HL-60/S4 treated with phorbol 12-myristate 13-acetate at 8.2 ng/mL for 4 days and 3 days (cell line): ENCODE data around the gene TMEM72.

Source experiments
- in situ Hi-C: fragments of 300-500 bp; cut with MboI; formaldehyde crosslinking; loops from 2 replicates; pipeline ENCODE4 v1.15.0; 2022; ENCODE audit warnings: low sequenced_read_pairs

Gene TMEM72

DNA sequence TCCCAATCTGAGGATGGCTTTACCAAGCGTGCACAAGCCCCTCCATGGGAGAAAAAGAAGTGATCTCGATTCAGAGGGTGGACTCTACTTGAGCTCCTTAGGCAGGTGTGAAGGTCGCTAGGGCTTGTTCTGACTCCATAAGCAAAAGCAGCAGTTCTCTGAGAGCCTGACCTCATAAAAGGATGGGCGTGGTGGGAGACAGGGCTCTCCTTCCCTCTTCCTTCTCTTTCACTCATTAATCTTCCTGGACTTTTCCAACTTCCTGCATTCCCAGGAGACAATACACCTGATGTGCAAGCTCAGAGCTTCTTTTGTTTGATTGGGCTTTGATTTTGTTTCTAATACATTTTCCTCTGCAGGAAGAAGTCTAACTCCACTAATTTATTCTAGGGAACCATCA is 22.3 kb upstream of the TMEM72 start:
- in situ Hi-C loops, result no loop called here

DNA sequence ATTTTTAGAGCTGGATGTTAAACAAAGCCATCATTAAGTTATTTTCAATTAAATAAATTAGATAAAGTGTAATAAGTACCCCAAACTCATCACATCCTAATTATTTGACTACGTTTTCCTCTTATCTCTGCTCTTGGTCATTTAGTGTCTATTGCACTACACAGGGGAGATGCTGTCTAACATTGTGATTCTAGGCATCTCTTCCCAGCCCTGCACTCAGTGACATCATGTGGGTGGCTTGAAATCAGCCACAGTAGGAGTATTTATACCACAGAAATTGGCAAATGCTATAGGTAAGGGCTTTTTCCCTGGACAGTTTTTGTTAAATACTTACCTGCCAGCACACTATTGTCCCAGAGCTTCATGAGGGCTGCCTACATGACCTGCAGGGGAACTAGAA is 21.3 kb upstream of the TMEM72 start:
- in situ Hi-C loops, result no loop called here

DNA sequence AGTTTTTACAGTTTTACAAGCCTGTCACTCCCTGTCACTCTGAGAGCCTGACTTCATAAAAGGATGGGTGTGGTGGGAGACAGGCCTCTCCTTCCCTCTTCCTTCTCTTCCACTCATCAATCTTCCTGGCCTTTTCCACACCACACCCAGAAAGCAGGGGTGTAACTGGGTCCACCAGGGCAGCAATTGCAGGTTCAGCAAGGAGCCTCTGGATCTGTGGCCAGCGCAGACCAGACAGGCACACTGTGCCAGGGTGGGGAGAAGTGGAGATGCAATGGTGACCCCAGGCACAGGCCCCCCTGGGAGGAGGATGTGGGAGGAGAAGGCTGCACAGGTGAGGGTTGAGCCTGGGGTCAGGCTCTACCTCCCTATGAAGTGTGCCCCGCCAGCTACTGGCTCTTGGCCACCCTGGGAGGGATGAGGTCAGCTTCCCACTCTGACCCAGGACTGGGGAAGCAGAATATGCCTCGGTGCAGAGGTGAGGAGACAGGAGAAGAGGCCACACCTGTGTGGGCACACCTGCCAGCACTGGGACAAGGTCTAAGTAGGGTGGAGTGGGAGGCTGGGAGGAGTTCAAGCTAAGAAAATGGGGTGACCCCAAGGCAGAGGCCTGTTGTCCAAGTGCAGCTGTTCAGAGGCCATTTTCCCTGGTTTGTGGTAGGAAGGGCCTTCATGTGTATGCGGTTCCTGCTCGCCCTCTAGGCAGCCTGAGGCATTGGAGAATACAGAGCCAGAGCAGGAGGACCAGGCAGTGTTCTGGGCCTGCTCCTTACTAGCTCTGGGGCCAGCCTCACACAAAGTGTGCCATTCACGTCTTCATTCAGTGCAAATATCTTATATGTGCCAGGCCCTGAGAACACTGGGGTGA is 20.2 kb upstream of the TMEM72 start:
- in situ Hi-C loops, result no loop called here

DNA sequence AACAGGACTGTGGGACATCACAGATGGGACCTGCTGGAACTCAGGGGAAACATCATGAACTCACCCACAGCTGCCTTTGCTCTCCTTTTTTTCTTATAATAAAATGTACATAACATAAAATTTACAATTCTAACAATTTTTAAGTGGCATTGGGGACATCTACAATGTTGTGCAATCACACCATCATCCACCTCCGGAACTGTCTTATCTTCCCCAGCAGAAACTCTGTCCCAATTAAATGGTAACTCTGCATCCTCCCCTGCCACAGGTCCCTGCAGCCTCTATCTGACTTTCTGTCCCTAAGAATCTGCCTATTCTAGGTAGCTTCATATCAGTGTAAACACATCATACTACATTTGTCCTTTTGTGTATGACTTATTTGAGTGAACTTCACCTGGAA is 19.4 kb upstream of the TMEM72 start:
- in situ Hi-C loops, result no loop called here

DNA sequence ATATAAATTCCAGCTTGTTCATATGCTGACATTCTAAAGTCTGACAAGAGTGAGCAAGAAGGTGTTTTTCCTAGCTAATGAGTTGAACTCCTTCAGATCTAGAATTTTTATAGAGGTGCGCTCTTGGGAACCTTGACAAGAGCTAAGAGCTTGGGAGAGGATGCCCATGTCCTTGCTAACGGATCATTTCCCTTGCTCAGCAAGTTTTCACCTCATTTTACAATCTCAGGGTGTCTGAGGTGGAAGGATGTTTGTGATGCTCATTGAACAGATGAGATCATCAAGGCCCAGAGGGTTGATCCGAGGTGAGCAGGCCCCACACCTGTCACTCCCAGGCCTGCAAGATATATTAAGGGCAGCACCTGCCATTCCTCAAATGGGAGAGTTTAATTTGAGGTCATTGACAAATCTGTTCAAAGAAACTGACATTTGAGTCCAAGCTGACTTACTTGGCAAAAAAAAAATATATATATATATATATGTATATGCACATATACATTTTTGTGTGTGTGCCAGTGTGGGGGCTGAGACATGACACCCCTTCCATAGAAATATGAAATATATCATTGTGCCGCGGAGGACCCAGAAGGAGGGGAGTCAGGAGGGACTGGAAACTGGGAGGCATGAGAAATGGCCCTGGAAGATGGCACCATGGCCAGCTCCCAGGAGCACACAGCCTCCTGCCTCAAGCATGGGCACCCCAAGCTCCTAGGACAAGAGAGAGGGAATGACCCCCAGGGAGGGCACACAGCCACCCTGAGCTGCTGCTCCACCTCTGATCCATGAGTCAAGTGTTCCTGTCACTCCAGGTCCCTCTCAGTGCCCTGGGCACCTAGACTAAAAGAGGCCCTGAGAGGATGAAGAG is 17.3 kb upstream of the TMEM72 start:
- in situ Hi-C loops, result no loop called here

DNA sequence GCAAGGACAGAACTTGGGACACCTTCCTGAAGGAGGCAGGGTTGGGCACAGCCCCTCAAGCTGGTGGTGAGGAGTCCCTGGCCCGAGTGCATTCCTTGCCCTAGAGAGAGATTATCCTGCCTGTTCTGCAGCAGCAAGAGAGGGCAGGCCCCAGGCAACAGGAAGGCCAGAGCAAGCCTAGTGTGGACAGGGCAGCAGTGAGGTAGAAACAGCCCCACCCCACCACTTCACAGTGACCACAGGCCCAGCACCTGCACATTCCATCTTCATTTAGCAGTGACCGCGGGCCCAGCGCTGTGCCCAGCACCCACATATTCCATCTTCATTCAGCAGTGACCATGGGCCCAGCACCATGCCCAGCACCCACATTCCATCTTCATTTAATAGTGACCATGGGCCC is 16.4 kb upstream of the TMEM72 start:
- in situ Hi-C loops, result no loop called here

DNA sequence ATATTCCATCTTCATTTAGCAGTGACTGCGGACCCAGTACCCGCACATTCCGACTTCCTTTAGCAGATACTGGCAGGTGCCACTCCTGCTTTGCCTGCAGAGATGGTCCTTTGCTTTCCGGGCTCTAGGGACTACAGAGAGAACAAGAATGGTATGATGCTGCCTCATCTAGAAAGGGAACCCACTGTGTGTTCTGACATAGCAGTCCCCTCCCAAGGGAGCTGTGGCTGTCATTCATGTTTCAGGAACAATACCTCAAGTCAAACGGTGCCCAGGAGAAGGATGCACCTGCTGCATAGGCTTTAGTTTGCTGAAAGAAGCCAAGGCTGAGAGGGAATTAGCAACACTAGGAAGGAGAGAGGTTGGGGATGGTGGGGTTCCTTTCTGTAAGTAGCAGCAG is 15.9 kb upstream of the TMEM72 start:
- in situ Hi-C loops, result no loop called here

DNA sequence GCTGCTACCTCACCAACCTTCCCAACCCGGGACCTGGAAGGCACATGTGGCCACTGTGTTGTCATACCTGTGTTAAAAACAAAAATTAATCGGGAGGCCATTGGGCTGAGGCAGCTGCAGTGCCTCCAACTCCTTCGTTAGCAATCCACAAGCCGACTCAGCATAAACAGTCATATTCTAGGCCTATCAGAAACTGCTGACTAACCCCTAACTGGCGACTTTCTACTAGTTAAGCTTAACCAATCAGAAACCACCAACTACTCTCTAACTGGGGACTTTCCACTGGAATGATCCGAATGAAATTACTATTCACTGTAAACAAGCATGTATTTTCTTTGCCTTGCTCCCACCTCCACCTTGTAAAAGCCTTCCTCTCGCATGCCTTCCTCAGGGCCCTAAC is 14.1 kb upstream of the TMEM72 start:
- in situ Hi-C loops, result no loop called here

DNA sequence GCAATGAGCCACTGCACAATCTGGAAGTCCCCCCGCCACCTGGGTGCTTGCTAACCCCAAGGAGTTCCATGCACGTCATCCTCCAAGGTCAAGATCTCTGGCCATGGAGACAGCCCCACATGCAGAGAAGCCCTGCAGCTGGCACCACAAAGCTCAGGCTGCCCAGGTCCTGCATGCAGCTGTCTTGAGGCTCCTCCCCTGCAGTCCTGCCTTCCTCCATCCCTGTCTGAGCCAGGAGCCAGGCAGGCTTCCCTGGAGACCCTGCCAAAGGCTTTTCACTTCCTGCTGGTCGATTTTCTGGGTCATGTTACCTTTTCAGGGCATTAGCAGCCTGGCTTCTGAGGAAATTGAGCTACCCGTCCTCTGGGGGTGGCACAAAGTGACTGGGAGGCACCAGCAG is 12.5 kb upstream of the TMEM72 start:
- in situ Hi-C loops, result no loop called here

DNA sequence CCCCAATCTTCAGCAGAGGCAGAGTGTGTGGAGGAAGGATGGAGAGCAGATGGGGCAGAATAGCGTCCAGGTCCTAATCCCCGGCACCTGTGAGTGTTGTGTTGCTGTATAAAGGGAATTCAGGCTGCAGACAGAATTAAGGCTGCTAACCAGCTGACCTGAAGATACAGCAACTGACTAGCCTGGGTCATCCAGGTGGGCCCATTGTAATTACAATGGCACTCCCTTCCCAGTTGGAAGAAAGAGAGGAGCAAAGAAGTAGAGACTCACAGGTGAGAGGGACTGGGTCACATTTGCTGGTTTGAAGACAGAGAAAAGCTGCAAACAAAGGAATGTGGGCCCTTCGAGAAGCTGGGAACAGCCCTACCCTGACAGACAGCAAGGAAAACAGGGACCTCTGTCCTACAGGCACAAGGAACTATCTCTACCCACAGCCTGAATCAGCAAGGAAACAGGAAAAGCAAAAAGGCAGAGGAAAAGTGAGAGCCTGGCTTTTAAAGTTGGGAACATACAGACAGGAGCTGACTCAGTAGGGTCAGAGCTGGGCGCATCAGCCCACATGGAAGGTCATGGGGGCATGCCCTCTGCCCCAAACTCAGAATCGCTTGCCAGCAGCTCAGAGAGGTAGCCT is 11.6 kb upstream of the TMEM72 start:
- in situ Hi-C loops, result no loop called here

DNA sequence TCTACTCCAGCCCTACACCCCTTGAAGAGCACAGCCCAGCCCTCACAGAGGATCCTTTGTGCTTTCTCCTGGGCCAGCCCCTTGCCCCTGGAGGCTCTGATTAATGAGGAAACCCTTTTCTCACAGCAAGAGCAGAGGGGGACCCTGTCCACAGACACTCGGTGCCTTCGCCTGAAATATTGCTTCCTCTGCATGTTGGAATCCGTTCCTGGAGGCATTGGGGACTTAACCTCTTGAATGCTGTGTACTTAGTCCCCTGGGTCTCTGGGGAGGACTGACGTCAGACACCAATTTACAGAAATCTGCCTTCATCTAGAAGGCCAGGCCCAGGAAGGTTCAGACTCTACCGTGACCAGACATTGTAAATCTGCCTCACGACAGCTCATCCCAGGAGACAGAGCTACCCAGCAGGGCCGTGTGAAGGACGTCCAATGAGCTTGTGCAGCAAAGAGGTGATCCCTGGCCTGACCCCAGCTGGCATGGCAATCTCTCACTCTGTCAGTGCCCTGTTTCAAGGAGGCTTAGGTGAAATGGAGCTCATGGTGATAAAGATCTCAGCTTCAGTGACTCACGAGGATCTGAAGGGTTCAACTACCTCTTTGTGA is 8.1 kb upstream of the TMEM72 start:
- in situ Hi-C loops, result no loop called here

DNA sequence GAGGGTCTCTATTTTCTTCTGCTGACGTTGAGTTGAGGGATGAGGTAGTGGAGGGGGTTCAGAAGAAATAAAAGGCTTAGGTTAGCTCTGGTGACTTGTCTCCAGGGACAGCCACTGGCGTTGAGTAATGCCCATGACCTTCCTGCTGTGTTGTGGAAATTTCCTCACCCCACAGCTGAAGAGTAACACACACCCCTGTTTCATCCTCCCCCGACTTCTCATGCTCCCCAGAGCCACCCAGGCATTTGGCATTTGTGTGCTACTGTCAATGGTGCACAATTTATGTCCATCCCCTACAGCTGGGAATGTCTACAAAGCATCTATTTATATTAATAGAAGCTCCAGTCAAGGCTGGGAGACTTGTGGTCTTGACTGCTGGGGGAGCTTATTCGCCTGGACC is 4.7 kb upstream of the TMEM72 start:
- in situ Hi-C loops, result no loop called here

DNA sequence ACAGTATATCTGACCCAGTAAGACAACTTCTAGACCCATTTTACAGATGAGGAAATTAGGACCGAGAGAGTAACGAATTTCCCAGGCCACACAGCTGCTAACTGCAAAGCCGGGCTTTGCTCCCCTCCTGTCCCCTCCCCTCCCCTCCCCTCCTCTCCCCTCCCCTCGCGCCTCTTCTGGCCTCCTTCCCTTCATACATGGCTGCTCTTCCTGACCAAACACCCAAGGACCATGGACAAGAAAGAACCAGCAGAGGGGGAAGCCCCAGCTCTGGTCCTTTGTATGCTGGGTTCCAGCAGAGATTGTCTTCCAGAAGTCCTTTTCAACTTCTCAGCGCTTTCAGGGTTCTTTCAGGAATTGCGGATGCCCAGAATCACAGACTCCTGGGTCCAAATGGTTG is 3.6 kb upstream of the TMEM72 start:
- in situ Hi-C loops, result no loop called here

DNA sequence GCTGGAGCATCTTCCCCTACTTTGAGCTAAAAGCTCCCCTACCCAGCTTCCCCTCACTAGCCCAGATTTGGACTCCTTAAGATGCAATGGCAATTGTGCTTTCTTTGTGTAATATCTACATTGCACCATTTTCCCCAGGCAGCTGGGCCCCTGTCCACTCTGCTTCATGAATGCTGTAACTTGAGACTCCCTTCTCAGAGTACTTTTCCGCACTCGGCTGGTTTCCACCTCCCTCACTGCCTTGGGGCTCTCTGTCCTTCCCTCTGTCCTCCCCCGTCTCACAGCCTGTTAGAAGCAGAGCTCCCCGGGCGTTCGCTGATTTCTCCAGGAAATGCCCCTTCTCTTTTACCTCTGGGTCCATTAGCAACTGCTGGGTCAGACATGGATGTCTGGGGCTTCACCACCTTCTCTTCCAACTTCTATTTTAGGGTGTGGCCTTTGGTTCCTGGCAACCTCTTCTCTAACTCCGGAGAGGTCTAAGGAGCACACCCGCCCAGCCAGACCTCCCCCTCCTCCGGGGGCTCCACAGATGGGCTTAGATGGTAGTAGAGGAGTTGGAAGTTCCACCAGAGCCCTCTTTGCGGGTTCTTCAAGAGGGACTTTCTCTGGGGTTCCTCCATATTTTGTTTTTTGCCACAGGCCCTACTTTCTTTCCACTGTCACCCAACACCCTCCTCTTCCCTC is 2.9 kb upstream of the TMEM72 start:
- in situ Hi-C loops, result no loop called here

DNA sequence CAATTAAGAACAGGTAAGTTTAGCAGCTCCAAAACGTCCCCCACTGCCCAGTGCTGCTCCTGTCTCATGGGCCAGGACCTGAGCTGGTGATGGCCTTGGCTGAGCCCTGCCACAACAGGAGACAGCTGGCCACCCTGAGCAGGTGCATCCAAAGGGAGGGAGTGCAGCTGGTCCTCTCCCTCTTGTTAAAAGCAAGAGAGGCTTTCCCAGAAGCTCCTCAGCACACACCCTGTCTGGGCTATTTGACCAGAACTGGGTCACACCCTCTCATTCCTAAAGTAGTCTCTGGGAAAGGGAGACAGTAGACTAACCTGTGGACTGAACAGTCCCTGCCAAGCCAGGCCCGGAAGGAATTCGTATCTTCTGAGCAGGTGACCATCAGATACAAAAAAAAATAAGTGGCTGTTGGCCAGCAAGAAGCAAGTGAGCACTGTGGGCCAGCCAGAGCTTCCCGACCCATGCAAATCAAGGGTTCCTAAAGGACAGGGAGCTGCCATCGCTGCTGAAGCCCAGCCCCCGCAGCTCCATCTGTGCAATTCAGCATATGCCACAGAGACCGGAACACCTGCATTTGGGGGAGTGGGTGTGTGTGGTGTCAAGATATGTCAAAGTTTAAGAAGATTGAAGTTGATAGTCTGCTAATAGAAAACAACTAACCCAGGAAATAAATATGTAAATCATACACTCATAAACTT is 2.1 kb upstream of the TMEM72 start:
- in situ Hi-C loops, result no loop called here

DNA sequence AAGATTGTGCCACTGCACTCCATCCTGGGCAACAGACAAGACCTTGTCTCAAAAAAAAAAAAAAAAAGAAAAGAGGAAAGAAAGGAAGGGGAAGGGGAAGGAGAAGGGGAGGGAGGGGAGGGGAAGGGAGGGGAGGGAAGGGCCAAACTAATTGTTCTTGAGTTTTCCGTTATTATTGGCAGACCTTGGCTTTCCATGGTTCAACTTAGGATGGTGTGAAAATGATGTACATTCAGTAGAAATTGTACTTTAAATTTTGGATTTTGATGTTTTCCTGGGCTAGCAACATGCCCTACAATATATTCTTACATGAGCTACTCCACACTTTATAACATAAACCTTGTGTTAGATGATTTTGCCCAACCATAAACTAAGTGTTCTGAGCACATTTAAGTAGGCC is 1.2 kb upstream of the TMEM72 start:
- in situ Hi-C loops, result no loop called here

DNA sequence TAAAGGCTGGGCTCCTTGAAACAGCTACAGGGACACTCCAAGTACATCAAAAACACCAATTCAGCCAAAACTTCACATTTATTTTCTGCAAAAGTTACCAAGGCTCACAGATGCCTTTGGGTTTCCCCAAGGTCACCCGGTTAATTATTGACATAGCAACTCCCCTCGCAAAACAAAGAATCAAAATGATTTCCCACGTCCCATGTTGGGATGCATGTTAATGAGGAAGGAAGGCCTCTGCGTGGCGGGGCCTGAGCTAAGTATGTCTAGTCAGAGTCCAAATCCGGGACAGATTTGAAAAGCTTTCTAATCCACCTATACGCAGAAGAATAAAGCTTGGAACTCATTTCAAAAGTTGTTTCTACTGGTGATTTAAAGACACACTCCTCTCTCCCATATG is 535 bp upstream of the TMEM72 start:
- in situ Hi-C loops, result no loop called here

DNA sequence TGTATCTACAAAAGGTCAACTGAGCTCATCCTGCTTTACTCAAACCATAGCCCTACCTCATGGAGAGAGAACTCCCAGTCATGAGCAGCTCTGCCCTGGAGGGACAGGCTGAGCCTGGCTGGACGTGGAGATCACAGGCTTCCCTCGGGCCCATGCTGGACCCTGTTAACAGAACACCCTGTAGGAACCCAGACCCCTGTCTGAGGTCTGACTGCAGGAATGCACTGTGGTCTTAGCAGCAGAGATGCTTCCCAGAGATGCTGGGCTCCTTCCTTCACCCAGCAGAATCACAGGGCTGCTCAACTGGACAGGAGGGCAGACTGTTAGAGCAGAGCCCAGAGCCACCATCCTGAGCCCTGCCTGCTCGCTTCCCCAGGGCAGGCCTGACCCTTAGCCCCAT is 814 bp downstream of the TMEM72 start:
- in situ Hi-C loops, result no loop called here

DNA sequence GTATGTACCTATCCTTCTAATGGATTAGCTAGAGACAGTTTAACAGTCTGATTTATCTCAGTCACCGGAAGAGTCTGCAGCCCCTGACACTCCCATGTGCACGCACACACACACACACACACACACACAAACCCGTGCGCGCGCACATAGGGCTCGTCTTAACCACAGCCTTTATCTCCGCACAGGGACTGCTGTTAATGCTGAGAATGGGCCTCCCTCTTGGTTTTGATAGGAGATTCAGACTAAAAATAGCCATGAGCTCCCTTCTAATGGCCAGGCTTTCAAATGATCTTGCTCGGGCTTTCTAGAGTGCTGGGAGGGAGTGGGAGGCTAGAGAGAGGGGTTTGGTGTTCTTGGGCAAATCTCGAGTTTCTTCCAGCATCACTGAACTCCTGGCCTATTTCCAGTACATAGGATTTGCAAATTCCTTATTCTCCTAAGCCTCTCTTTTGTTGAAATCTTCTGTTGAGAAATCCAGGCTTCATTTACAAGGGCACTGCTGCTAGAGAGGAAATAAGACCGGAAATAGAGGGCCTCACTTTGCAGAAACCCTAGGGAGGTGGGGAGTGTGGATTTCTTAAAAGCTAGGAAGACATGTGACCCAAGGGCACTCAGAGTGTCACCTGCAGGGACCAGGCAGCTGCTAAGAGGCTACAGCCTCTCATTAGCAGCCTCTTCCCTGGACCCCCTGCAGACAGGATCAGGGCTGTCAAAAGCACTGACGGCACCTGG is 2.4 kb downstream of the TMEM72 start:
- in situ Hi-C loops, result no loop called here

DNA sequence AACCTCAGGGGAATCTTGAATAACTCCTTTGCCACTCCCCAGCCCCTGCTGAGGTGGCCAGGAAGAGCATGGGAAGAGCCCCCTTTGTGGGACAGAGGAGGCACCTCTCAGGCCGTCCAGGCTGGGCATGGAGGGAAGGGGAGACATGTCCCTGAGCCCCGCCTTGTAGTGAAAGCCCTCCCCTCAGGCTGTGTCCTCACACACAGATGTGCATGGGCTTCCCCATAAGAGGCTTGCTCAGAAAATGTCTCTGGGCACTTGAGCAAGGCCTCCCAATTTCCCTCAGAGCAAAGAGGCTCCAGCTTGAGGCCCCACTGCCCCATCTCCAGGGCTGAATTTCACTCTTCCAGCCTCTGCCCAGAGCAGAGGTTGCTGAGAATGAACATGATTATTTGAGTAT is 3.8 kb downstream of the TMEM72 start:
- in situ Hi-C loops, result no loop called here
